HepG2 (cell line): ENCODE measurements around the gene ZNF526. TPM values are rescaled to one million over a fixed set of nuclear protein-coding genes. Genes with fewer than 3 reads are reported as not detected.

ENCODE experiments used
- AGO2 ChIP-seq: fragments of 200-400 bp; formaldehyde crosslinking; optimal IDR thresholded peaks from 2 replicates; pipeline ENCODE3; 2017; ENCODE audit warnings: mild to moderate bottlenecking, low read depth, low read length, moderate library complexity
- ARID2 ChIP-seq: sonication (generic); formaldehyde crosslinking; IDR thresholded peaks from 2 replicates; pipeline ENCODE4 v1.8.1; 2022; ENCODE audit warnings: mild to moderate bottlenecking, missing genetic modification reagents, borderline replicate concordance
- ATF7 ChIP-seq, 2 experiments: fragments of 450-650 bp in 1 of 2; sonication (generic) in 1 of 2; formaldehyde crosslinking in 1 of 2; IDR thresholded peaks; 2 replicates each; pipeline versions ENCODE4 v1.4.0 to v1.6.1; 2016 to 2020; ENCODE audit warnings: antibody characterized with exemption in 1 of 2, mild to moderate bottlenecking in 1 of 2, missing genetic modification reagents in 1 of 2
- GRHL1 ChIP-seq: sonication (generic); formaldehyde crosslinking; conservative IDR thresholded peaks from 2 replicates; pipeline ENCODE4 v1.8.0; 2022; ENCODE audit warnings: missing genetic modification reagents
- HMG20B ChIP-seq: conservative IDR thresholded peaks from 2 replicates; pipeline ENCODE4 v1.6.1; 2016; ENCODE audit warnings: missing genetic modification reagents, missing compliant biosample characterization
- HNRNPLL ChIP-seq: fragments of 200-400 bp; formaldehyde crosslinking; IDR thresholded peaks from 2 replicates; pipeline ENCODE4 v1.6.1; 2017; ENCODE audit warnings: mild to moderate bottlenecking, low read depth, low read length; ENCODE audit not compliant: poor library complexity, severe bottlenecking
- KAT2B ChIP-seq: fragments of 150-350 bp; IDR thresholded peaks from 2 replicates; pipeline ENCODE4 v1.6.1; 2014; ENCODE audit warnings: low read depth, low read length, borderline replicate concordance
- MYNN ChIP-seq: sonication (generic); formaldehyde crosslinking; IDR thresholded peaks from 2 replicates; pipeline ENCODE4 v1.4.0; 2020; ENCODE audit warnings: mild to moderate bottlenecking, low read depth, missing genetic modification reagents
- PHF8 ChIP-seq: sonication (generic); formaldehyde crosslinking; IDR thresholded peaks from 2 replicates; pipeline ENCODE4 v1.5.0; 2020; ENCODE audit warnings: missing genetic modification reagents
- RAD21 ChIP-seq: fragments of 450-650 bp; formaldehyde crosslinking; IDR thresholded peaks from 2 replicates; pipeline ENCODE4 v1.5.0; 2020; ENCODE audit warnings: mild to moderate bottlenecking
- RXRA ChIP-seq: sonication (generic); formaldehyde crosslinking; IDR thresholded peaks from 2 replicates; pipeline ENCODE4 v1.5.1; 2020; ENCODE audit warnings: missing genetic modification reagents
- SAFB2 ChIP-seq: sonication (generic); formaldehyde crosslinking; IDR thresholded peaks from 2 replicates; pipeline ENCODE4 v1.5.1; 2020; ENCODE audit warnings: missing genetic modification reagents, low read depth, mild to moderate bottlenecking, borderline replicate concordance
- SMARCC2 ChIP-seq: fragments of 450-650 bp; IDR thresholded peaks from 2 replicates; pipeline ENCODE4 v1.6.1; 2017; ENCODE audit warnings: antibody characterized with exemption, mild to moderate bottlenecking
- STAG1 ChIP-seq: sonication (generic); formaldehyde crosslinking; IDR thresholded peaks from 2 replicates; pipeline ENCODE4 v1.4.0; 2020; ENCODE audit warnings: missing genetic modification reagents
- ZBTB2 ChIP-seq: sonication (generic); formaldehyde crosslinking; IDR thresholded peaks from 2 replicates; pipeline ENCODE4 v1.8.0; 2022; ENCODE audit warnings: low read depth, missing genetic modification reagents
- ZC3H13 ChIP-seq: sonication (generic); formaldehyde crosslinking; IDR thresholded peaks from 2 replicates; pipeline ENCODE4 v1.8.1; 2023; ENCODE audit warnings: mild to moderate bottlenecking, missing genetic modification reagents, moderate library complexity
- ZFP1 ChIP-seq: IDR thresholded peaks from 2 replicates; pipeline ENCODE4 v1.6.1; 2016
- ZNF263 ChIP-seq: sonication (generic); formaldehyde crosslinking; IDR thresholded peaks from 2 replicates; pipeline ENCODE4 v1.4.0; 2020; ENCODE audit warnings: missing genetic modification reagents
- ZNF333 ChIP-seq: sonication (generic); formaldehyde crosslinking; IDR thresholded peaks from 2 replicates; pipeline ENCODE4 v1.4.0; 2020; ENCODE audit warnings: mild to moderate bottlenecking, missing genetic modification reagents, borderline replicate concordance
- ZNF484 ChIP-seq: sonication (generic); formaldehyde crosslinking; IDR thresholded peaks from 2 replicates; pipeline ENCODE4 v1.5.1; 2020; ENCODE audit warnings: mild to moderate bottlenecking, low read depth, missing genetic modification reagents, borderline replicate concordance
- polyA plus RNA-seq, 8 experiments: library from polyadenylated mRNA; depleted of rRNA in 3 of 8; stranded (reverse) in 7 of 8; unstranded in 1 of 8; fragments of >200 nt; fragmentation: Illumina TruSeq in 4 of 8; extraction: Trizol in 4 of 8; gene quantifications; 2 replicates each; pipeline versions ENCODE4 v1.2.1 to v1.2.3, GENCODE V29; 2011 to 2016; ENCODE audit warnings: low read depth in 4 of 8, missing spikeins in 1 of 8, mixed read lengths in 1 of 8; ENCODE audit not compliant: insufficient read depth in 1 of 8
- total RNA-seq, 5 experiments: library from RNA; depleted of rRNA; stranded (reverse); fragments of >200 nt; fragmentation: Illumina TruSeq; extraction: Trizol; gene quantifications; 2 replicates each; pipeline ENCODE4 v1.2.3, GENCODE V29; 2016; ENCODE audit warnings: low read depth in 1 of 5
- TF ChIP-seq, protein P1 (sequence below): IDR thresholded peaks from 2 replicates; pipeline ENCODE4 v1.6.1; 2012; ENCODE audit warnings: low read depth, low read length, improper control_type of control experiment
- TF ChIP-seq, protein P2 (sequence below): sonication (generic); formaldehyde crosslinking; IDR thresholded peaks from 2 replicates; pipeline ENCODE4 v1.5.1; 2020; ENCODE audit warnings: missing genetic modification reagents, mild to moderate bottlenecking, borderline replicate concordance

The ZNF526 gene
- total and polyA plus RNA-seq, 2 of the 13 experiments (the other 11 are each of a cell fraction or from before 2014, with no cell fraction given): 3.3 to 8.4 TPM

GRCh38 chr19:42246143-42246921 is 26.2 kb downstream of the ZNF526 start (continued):
- TF ChIP-seq, protein P1, sequence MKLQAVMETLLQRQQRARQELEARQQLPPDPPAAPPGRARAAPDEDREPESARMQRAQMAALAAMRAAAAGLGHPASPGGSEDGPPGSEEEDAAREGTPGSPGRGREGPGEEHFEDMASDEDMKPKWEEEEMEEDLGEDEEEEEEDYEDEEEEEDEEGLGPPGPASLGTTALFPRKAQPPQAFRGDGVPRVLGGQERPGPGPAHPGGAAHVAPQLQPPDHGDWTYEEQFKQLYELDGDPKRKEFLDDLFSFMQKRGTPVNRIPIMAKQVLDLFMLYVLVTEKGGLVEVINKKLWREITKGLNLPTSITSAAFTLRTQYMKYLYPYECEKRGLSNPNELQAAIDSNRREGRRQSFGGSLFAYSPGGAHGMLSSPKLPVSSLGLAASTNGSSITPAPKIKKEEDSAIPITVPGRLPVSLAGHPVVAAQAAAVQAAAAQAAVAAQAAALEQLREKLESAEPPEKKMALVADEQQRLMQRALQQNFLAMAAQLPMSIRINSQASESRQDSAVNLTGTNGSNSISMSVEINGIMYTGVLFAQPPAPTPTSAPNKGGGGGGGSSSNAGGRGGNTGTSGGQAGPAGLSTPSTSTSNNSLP: no peak
- TF ChIP-seq GRHL1 (CRISPR knock-in tag): no peak
- TF ChIP-seq SMARCC2: no peak
- no peak for TF ChIP-seq MYNN (CRISPR knock-in tag)
- TF ChIP-seq ZNF263 (CRISPR knock-in tag): no peak
- TF ChIP-seq RAD21 (CRISPR knock-in tag): peak; percentile 71
- TF ChIP-seq RXRA: no peak
- TF ChIP-seq, protein P2, sequence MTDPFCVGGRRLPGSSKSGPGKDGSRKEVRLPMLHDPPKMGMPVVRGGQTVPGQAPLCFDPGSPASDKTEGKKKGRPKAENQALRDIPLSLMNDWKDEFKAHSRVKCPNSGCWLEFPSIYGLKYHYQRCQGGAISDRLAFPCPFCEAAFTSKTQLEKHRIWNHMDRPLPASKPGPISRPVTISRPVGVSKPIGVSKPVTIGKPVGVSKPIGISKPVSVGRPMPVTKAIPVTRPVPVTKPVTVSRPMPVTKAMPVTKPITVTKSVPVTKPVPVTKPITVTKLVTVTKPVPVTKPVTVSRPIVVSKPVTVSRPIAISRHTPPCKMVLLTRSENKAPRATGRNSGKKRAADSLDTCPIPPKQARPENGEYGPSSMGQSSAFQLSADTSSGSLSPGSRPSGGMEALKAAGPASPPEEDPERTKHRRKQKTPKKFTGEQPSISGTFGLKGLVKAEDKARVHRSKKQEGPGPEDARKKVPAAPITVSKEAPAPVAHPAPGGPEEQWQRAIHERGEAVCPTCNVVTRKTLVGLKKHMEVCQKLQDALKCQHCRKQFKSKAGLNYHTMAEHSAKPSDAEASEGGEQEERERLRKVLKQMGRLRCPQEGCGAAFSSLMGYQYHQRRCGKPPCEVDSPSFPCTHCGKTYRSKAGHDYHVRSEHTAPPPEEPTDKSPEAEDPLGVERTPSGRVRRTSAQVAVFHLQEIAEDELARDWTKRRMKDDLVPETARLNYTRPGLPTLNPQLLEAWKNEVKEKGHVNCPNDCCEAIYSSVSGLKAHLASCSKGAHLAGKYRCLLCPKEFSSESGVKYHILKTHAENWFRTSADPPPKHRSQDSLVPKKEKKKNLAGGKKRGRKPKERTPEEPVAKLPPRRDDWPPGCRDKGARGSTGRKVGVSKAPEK (CRISPR knock-in tag): no peak
- peak; percentile 75 for TF ChIP-seq AGO2
- no peak for TF ChIP-seq ZNF333 (CRISPR knock-in tag)
- TF ChIP-seq ATF7 (IDR thresholded peaks at IDR 0.05): no peak
- TF ChIP-seq ATF7 (CRISPR knock-in tag; IDR thresholded peaks at IDR 0.05): no peak
- TF ChIP-seq HNRNPLL: no peak
- no peak for TF ChIP-seq ZNF484 (CRISPR knock-in tag)
- TF ChIP-seq ZC3H13: peak; percentile 71; the same call in 1 of the 2 replicates
- peak; percentile 74 for TF ChIP-seq STAG1 (CRISPR knock-in tag)
- TF ChIP-seq SAFB2 (CRISPR knock-in tag): no peak
- TF ChIP-seq HMG20B (CRISPR knock-in tag): no peak
- no peak for TF ChIP-seq PHF8 (CRISPR knock-in tag)
- TF ChIP-seq ZBTB2 (CRISPR knock-in tag): no peak
- TF ChIP-seq KAT2B: no peak
- no peak for TF ChIP-seq ZFP1 (CRISPR knock-in tag)
- TF ChIP-seq ARID2 (CRISPR knock-in tag): no peak
